Large intestine (tissue), 3 donors: Measurements from ENCODE around the gene CEP135. TPM values are rescaled to one million over a fixed set of nuclear protein-coding genes. Genes with fewer than 3 reads are reported as not detected.
"Not testable (repeated sequence)": the region's sequence is repeated elsewhere in the genome, so short reads cannot be mapped to it uniquely, and the experiment has no call there.

ENCODE experiments used
- DNase-seq, 2 donors: peaks; one replicate each; pipeline versions ENCODE4 v3.0.0 to v3.0.0-alpha.2; 2013
- H3K27ac ChIP-seq: one replicate; pipeline ENCODE4 v1.5.1; 2013; ENCODE audit warnings: low read length
- H3K27me3 ChIP-seq: 2 replicates; pipeline ENCODE4 v1.6.1; 2013; ENCODE audit warnings: low read length; ENCODE audit not compliant: control insufficient read depth, insufficient read depth
- H3K36me3 ChIP-seq: 2 replicates; pipeline ENCODE4 v1.6.1; 2013; ENCODE audit warnings: low read length; ENCODE audit not compliant: control insufficient read depth, insufficient read depth
- H3K4me1 ChIP-seq: one replicate; pipeline ENCODE4 v1.6.1; 2013; ENCODE audit warnings: low read length; ENCODE audit not compliant: control insufficient read depth, insufficient read depth
- H3K4me3 ChIP-seq: one replicate; pipeline ENCODE4 v1.5.1; 2013; ENCODE audit warnings: low read length
- H3K9me3 ChIP-seq: one replicate; pipeline ENCODE4 v1.6.1; 2013; ENCODE audit warnings: mild to moderate bottlenecking, low read depth, low read length, moderate library complexity; ENCODE audit not compliant: control insufficient read depth
- WGBS: methylation state at CpG from one replicate; pipeline ENCODE4 v1.1.5; 2013; ENCODE audit warnings: low lambda C conversion rate; ENCODE audit not compliant: insufficient coverage; 5-methylcytosine and 5-hydroxymethylcytosine counted together
- polyA plus RNA-seq: library from polyadenylated mRNA; unstranded; fragments of 120-200 nt; gene quantifications from one replicate; pipeline ENCODE4 v1.2.1, GENCODE V29; 2013

Gene CEP135
- polyA plus RNA-seq, 1 donor = 10.7 TPM

DNA sequence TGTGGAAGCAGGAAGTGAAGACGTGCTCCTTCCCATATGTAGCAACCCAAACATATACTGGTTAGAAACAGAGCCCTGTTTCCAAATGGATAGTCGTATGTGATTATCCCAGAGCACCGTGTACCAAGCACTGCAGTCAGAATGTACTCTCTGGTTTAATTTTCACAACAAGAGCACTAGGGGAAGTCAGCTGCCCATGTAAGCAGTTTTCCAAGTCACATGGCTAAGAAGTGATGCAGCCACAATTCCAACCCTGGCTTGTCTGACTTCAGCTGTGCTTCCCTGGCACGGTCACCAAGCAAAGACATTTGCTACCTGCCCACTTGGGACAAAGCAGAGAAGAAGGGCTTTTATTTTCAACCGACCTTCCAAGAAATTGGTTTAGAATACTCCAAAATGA is 28.2 kb upstream of the CEP135 start:
- DNase-seq = no peak
- no peaks in the 10 kb centered on the region for H3K4me1 ChIP-seq
- H3K27ac ChIP-seq = no peak overlapping the region
- H3K36me3 ChIP-seq = no peaks in the 10 kb centered on the region
- no peak overlapping the region for H3K4me3 ChIP-seq
- no peaks in the 10 kb centered on the region for H3K27me3 ChIP-seq
- 100% methylated on average over 1 of the region's 5 CpGs for WGBS
- H3K9me3 ChIP-seq = no peaks in the 10 kb centered on the region

DNA sequence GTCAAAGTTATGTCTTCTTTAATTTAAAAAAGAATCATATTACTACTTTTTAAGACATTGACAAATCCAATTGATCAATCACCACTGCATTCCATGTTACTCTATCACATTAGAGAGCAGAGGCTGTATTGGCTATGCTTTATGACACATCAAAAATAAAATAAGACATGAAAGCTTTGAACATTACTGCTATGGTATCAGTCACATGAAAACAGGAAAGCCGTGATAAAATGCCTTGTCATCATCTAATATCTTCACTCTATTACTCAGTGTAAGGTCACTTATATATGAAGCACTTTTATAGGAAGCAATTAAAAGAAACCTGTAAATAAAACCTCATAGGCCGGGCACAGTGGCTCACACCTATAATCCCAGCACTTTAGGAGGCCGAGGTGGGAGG is 27.7 kb upstream of the CEP135 start:
- no peaks in the 10 kb centered on the region for H3K27me3 ChIP-seq
- no peaks in the 10 kb centered on the region for H3K36me3 ChIP-seq
- no peaks in the 10 kb centered on the region for H3K4me1 ChIP-seq
- no peaks in the 10 kb centered on the region for H3K9me3 ChIP-seq
- no peak for DNase-seq
- no CpG with 5 or more reads among the region's 3 CpGs for WGBS
- H3K4me3 ChIP-seq = no peak overlapping the region
- H3K27ac ChIP-seq = no peak overlapping the region

DNA sequence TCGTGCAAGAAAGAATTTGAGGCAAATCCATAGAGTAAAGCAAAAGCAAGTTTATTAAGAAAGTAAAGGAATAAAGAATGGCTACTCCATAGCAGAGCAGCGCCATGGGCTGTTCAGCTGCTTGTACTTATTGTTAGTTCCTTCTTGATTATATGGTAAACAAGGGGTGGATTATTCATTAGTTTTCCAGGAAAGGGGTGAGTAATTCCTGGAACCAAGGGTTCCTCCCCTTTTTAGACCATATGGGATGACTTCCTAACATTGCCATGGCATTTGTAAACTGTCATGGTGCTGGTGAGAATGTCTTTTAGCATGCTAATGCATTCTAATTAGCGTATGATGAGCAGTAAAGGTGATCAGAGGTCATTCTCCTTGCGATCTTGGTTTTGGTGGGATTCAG is 23.5 kb upstream of the CEP135 start:
- H3K27me3 ChIP-seq = no peaks in the 10 kb centered on the region
- no peak overlapping the region for H3K4me3 ChIP-seq
- WGBS = 100% methylated on average over 1 of the region's 4 CpGs
- no peak for DNase-seq
- H3K4me1 ChIP-seq = peaks cover 4% of the 10 kb centered on the region
- H3K9me3 ChIP-seq = peaks cover 3% of the 10 kb centered on the region
- no peaks in the 10 kb centered on the region for H3K36me3 ChIP-seq
- no peak overlapping the region for H3K27ac ChIP-seq

DNA sequence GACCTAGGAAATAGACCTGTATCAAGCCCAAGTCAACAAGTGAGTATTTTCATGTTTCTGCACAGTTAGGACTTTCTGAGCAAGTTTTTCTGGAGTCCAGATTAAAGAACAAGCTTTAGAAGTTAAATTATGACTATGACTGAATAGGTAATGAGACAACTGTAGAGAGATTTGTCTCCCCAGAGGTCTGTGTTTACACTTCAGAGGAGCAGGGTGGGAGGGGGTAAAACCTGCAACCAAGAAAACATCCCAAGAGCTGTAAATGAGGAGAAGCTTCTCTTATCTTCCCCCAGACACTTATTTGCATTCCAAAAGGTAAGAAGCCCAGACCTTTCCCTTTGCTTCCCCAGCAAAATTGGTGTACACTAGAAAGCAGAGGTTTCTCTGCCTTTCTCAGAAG is 22.1 kb upstream of the CEP135 start:
- peak overlapping the region; percentile 29 for H3K27ac ChIP-seq
- no peaks in the 10 kb centered on the region for H3K27me3 ChIP-seq
- H3K9me3 ChIP-seq = peaks cover 3% of the 10 kb centered on the region
- H3K36me3 ChIP-seq = no peaks in the 10 kb centered on the region
- H3K4me3 ChIP-seq = no peak overlapping the region
- peaks cover 6% of the 10 kb centered on the region for H3K4me1 ChIP-seq
- DNase-seq = no peak

DNA sequence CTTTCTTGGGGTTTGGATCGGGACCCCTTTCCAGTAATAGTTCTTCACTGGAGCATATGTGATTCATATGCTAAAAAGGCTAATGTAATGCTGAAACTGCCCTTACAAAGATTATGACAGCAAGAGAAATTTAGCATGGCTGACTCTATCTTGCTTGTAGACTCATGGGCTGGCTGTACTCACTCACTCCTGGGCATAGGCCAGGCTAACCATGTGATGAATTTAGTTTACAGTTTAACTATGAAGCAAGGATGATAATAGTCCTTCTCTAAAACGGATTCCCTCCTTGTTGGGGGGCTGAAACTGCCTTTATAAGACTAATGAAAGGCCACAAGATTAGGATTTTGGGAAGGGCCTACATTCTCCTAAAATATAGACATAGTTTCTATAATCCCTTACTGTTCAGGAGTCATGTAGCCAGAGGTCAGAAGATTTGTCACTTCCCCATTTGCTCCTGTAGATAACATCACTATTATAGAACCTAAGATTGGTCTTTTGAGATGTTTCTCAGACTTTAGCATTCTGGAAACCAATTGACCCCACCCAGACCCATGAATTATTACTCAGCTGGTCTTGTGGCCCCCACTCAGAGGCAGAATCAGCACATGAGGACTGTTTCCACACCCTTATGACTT is 20.8 kb upstream of the CEP135 start:
- Histone ChIP-seq H3K4me3 (no peak overlapping the region), H3K36me3 (no peaks in the 10 kb centered on the region), H3K27ac (peak overlapping the region; percentile 29), H3K4me1 (peaks cover 10% of the 10 kb centered on the region), H3K27me3 (no peaks in the 10 kb centered on the region), H3K9me3 (peaks cover 3% of the 10 kb centered on the region)
- peak; percentile 31 to 69 for DNase-seq
- WGBS = no CpG with 5 or more reads among the region's 2 CpGs

DNA sequence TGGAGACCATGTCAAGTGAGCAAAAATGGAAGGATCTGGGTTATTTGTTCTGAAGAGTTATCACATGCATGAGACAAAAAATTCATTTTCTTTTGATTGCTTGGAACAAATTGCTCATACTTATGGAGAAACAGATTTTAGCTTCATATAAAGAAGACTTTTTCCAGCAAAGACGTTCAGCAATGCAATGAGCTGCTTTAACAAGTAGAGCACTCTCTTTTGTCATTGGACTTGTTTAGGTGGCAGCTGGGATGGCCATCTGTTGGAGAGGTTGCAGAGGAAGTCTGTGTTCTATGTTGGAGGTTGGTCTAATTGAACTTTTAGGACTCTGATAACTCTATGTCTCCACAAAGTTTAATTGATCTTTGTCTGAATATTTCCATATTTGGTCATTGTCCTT is 19.9 kb upstream of the CEP135 start:
- Histone ChIP-seq H3K27me3 (no peaks in the 10 kb centered on the region), H3K36me3 (no peaks in the 10 kb centered on the region), H3K9me3 (peaks cover 3% of the 10 kb centered on the region), H3K27ac (peak overlapping the region; percentile 29), H3K4me3 (no peak overlapping the region), H3K4me1 (peaks cover 12% of the 10 kb centered on the region)
- no CpG with 5 or more reads among the region's 1 CpG for WGBS
- DNase-seq = no peak

DNA sequence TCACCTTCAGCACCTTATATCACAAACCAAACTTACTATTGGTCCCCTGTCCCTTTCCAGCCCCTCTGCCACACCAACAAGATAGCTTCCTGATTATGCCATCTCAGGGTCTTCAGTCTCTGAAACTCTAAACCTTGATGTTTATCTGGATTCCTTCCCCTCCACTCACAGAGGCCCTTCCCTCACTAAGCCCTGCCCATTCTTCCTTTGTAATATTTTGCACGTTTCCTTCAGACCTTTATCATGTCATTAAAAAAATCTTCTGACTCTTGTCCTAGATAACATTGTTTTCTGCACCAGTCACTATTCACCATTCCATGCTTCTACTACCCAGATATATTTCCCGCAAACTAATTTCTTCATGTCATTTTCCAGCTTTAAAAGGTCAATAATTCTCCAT is 17.7 kb upstream of the CEP135 start:
- Histone ChIP-seq H3K4me3 (no peak overlapping the region), H3K36me3 (no peaks in the 10 kb centered on the region), H3K4me1 (peaks cover 14% of the 10 kb centered on the region), H3K27me3 (no peaks in the 10 kb centered on the region), H3K27ac (no peak overlapping the region), H3K9me3 (peaks cover 3% of the 10 kb centered on the region)
- DNase-seq = no peak
- WGBS = 50% methylated on average over 2 of the region's 2 CpGs

DNA sequence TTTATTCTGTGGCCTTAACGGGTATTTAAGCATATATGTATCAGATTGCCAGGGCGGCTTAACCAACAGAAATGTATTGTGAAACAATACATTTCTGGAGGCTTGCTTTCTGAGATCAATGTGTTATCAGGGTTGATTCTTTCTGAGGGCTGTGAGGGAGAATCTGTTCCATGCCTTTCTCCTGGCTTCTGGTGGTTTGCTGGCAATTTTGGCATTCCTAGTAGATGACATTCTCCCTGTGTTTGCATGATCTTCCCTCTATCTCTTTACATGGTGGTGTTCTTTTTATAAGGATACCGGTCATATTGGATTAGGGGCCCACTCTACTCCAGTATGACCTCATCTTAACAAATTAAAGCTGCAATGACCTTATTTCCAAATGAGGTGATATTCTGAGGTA is 16.9 kb upstream of the CEP135 start:
- no CpG with 5 or more reads among the region's 3 CpGs for WGBS
- no peaks in the 10 kb centered on the region for H3K36me3 ChIP-seq
- no peak for DNase-seq
- H3K27ac ChIP-seq = no peak overlapping the region
- H3K4me1 ChIP-seq = peaks cover 10% of the 10 kb centered on the region
- H3K27me3 ChIP-seq = no peaks in the 10 kb centered on the region
- H3K9me3 ChIP-seq = peaks cover 3% of the 10 kb centered on the region
- H3K4me3 ChIP-seq = no peak overlapping the region

DNA sequence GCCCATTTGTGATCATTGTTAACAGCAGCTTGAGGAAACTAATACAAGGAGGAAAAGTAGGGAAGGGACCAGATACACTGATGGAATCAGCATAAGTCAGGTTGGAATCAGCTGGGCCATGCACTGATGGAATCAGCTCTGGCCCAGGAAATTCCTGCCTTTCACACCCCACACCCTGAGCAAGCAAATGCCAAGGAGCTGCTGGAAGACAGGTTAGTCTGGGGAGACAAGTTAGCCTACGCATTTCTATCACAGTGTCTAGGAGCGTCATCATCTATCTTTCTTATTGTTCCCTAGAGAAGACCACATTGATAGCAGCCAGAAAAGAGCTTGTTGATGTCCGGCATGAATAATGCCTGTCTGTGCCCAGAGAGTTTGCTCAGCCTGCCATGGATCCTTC is 16.2 kb upstream of the CEP135 start:
- Histone ChIP-seq H3K27ac (no peak overlapping the region), H3K27me3 (no peaks in the 10 kb centered on the region), H3K36me3 (no peaks in the 10 kb centered on the region), H3K4me1 (peaks cover 10% of the 10 kb centered on the region), H3K4me3 (no peak overlapping the region), H3K9me3 (peaks cover 3% of the 10 kb centered on the region)
- DNase-seq = no peak
- no CpG with 5 or more reads among the region's 3 CpGs for WGBS

DNA sequence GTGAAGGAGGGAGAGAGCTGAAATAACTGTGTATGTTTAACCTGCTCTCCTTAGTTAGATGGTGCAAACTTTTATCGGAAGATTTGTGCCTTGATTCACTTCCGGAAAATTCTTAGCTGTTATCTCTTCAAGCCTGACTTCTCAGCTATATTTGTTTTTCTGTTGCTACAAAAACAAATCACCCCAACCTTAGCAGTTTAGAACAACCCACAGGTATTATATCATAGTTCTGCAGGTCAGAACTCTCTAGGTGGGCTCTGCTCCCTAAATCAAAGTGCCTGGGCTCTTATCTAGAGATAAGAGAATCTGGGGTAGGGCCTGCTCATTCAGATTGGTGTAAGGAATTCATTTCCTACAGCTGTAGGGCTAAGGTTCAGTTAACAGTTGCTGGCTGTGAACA is 15.1 kb upstream of the CEP135 start:
- Histone ChIP-seq H3K4me3 (no peak overlapping the region), H3K9me3 (peaks cover 3% of the 10 kb centered on the region), H3K4me1 (peaks cover 12% of the 10 kb centered on the region), H3K36me3 (no peaks in the 10 kb centered on the region), H3K27ac (peak overlapping the region; percentile 34), H3K27me3 (no peaks in the 10 kb centered on the region)
- DNase-seq = peak; percentile 15 to 56
- no CpG with 5 or more reads among the region's 2 CpGs for WGBS

DNA sequence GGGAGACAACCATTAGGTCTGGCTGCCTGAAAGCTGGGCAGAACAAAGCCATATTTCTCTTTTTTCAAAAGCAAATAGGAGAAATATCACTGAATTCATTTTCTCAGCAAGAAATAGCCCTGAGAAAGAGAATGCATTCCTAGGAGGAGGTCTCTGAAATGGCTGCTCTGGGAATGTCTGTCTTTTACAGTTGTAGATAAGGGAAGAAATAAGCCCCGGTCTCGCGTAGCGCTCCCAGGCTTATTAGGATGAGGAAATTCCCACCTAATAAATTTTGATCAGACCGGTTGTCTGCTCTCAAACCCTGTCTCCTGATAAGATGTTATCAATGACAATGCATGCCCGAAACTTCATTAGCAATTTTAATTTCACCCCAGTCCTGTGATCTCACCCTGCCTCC is 12.8 kb upstream of the CEP135 start:
- not testable (repeated sequence) for H3K27ac ChIP-seq, H3K36me3 ChIP-seq, DNase-seq, H3K9me3 ChIP-seq, H3K4me3 ChIP-seq, H3K27me3 ChIP-seq
- no CpG with 5 or more reads among the region's 6 CpGs for WGBS
- H3K4me1 ChIP-seq = peaks cover 22% of the 10 kb centered on the region
